Measurements from ENCODE around the gene CAMSAP1.

CAMSAP1 gene

DNA sequence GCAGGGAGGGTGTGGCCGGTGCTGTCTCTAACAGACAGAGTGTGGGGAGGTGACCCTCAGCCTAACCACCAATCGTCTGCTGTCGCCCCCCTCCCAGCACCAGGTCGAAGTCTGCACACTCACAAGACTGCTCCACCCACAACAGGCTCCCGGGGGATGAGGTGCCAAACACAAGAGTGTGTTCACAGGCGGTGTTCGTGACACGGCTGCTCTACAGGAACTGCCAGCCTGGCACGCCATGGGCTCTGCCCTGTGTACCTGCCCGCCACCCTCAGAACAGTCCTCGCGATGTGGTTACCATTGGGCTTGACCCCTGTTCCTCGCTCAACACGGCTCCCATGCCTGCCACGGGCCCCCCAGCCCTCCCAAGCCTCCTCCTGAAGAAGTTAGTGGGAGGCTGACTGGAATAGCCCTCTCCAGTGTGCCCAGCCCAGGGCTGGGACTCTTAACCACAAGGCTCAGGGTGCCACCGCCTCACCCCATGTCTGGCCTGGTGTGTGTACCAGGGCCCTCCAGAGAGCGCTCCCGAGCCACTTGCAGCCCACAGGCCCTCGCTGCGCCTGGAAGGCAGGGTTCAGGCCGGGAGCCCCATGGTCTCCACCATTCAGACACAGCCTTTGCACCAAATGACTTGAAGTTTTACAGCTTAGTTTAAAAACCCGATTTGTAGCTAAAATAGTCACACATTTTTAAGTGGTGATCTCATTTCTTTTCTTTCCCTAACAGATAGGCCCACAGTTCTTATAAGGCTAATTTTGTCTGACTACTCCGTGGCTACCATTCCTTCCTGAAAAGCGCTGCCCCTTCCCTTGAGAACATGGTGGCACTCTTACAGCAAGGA, 102.5 kb downstream of the CAMSAP1 start:
- TF ChIP-seq, protein P1, sequence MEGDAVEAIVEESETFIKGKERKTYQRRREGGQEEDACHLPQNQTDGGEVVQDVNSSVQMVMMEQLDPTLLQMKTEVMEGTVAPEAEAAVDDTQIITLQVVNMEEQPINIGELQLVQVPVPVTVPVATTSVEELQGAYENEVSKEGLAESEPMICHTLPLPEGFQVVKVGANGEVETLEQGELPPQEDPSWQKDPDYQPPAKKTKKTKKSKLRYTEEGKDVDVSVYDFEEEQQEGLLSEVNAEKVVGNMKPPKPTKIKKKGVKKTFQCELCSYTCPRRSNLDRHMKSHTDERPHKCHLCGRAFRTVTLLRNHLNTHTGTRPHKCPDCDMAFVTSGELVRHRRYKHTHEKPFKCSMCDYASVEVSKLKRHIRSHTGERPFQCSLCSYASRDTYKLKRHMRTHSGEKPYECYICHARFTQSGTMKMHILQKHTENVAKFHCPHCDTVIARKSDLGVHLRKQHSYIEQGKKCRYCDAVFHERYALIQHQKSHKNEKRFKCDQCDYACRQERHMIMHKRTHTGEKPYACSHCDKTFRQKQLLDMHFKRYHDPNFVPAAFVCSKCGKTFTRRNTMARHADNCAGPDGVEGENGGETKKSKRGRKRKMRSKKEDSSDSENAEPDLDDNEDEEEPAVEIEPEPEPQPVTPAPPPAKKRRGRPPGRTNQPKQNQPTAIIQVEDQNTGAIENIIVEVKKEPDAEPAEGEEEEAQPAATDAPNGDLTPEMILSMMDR (conservative IDR thresholded peaks at IDR 0.05; ENCODE audit: low read depth, low read length): peak; percentile 17
- peak; percentile 11 for DNase-seq (ENCODE audit: low read depth)
- H3K4me3 ChIP-seq (ENCODE audit: low read depth, low read length): no peak overlapping the region

DNA sequence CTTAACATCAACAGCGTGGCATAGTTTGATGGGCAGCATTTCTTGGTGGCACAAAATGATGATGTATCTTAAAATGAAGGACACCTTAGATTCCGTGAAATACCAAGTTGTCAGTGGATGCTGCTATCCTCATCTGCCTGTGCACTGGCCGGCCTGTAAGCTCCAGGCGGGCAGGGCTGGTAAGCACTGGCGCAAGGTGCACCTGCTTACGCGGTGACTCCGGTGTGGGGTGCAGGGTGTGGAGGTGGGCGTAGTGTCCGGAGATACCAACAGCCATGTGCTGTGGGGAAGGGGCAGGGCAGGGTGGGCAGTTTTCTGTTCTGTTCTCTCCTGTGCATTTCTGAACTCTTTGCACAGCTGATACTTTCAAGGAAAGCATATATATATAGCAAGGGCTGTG, 103.9 kb downstream of the CAMSAP1 start:
- DNase-seq (ENCODE audit: low read depth): no peak
- H3K4me3 ChIP-seq (ENCODE audit: low read depth, low read length): no peak overlapping the region
- TF ChIP-seq, protein P1 (conservative IDR thresholded peaks at IDR 0.05; ENCODE audit: low read depth, low read length): no peak

DNA sequence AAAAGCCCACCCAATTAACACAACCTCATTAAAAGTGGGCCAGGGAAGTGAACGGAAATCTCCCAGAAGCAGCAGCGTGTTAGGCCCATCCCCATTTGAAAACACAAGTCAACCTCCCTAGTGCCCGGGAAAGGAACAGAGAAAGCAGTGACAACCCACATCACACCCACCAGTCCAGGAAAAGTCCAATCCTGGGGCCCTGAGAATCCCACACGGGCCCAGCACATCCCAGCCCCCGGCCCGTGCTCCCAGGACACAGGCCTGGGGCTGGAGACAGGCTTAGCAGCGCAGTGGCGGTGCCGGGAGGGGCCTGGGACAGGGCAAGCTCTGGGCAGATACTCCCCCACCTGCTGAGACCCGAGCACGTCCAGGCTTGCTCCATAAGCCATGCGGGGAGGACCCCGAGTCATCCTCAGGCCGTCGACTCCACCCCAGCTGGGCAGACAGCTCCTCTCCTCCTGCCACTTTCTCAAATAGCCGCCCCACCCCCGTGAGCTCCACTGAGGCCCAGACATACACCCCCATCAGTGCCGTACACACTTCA, 104.4 kb downstream of the CAMSAP1 start:
- no peak for DNase-seq (ENCODE audit: low read depth)
- H3K4me3 ChIP-seq (ENCODE audit: low read depth, low read length): no peak overlapping the region
- TF ChIP-seq, protein P1 (conservative IDR thresholded peaks at IDR 0.05; ENCODE audit: low read depth, low read length): no peak

DNA sequence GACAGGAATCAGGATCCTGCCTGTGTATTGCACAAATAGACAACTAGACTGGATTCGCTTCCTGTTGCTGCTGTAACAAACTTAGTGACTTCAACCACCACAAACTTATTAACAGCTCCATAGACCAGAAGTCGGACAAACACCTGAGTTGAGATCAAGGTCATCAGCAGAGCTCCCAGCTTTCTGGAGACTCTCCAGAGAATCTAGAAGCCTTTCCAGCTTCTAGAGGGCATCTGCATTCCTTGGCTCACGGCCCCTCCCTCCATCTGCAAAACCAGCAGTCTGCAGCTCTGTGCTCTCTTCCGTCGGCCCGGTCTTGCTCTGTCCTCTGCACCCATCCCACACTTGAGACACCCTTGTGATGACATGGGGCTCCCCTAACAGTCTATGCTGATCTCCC, 106.3 kb downstream of the CAMSAP1 start:
- TF ChIP-seq, protein P1 (conservative IDR thresholded peaks at IDR 0.05; ENCODE audit: low read depth, low read length): no peak
- DNase-seq (ENCODE audit: low read depth): no peak
- no peak overlapping the region for H3K4me3 ChIP-seq (ENCODE audit: low read depth, low read length)

DNA sequence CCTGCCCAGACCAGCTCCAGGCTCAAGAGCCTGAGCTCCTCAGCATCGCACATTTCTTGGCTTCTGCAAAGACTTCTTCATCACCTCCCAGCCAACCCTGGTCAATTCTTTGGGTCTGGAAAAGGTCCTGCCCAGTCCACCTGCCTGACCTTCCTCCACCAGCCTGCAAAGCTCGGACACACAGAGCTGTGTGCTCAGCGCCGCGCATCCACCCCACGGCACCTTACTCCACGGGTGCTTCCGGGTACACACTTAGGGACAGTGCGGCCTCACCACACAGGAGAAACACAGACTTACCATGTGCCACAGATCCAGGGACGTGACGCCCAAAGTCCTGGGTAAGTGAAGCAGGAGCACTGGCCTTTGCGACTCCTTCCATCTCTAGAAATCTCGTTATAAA, 108.1 kb downstream of the CAMSAP1 start:
- no peak for DNase-seq (ENCODE audit: low read depth)
- TF ChIP-seq, protein P1 (conservative IDR thresholded peaks at IDR 0.05; ENCODE audit: low read depth, low read length): no peak
- H3K4me3 ChIP-seq (ENCODE audit: low read depth, low read length): no peak overlapping the region

DNA sequence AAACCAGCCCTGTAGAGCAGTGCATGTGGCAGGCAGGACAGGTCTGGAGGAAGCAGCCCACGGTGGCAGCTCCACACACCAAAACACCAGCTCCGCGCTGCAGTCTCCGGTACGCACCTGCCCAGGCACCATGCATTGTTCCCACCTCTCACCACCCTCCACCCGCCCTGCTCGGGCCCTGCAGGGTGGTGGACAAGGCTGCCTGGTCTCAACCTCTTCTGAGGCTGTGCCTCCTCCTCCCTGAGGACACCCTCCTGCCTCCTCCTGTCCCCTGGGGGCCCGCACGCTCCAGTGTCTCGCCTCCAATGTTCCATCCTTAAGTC, 109.1 kb downstream of the CAMSAP1 start:
- TF ChIP-seq, protein P1 (conservative IDR thresholded peaks at IDR 0.05; ENCODE audit: low read depth, low read length): no peak
- no peak overlapping the region for H3K4me3 ChIP-seq (ENCODE audit: low read depth, low read length)
- DNase-seq (ENCODE audit: low read depth): no peak
